ENCODE results near the gene ATL2.
"Not testable (repeated sequence)": the region's sequence is repeated elsewhere in the genome, so short reads cannot be mapped to it uniquely, and the experiment has no call there.

The ATL2 gene

GRCh38 chr2:38390947-38391346 is 13.9 kb upstream of the ATL2 start:
- no peak overlapping the region for H3K4me3 ChIP-seq (ENCODE audit: control insufficient read depth, low read depth, low read length)
- TF ChIP-seq CTCF (conservative IDR thresholded peaks at IDR 0.05; ENCODE audit: control insufficient read depth, insufficient read depth, low read depth, low read length) = no peak
- DNase-seq (ENCODE audit: low read depth) = no peak

- DNase-seq (ENCODE audit: low read depth) = no peak
- no peak overlapping the region for H3K4me3 ChIP-seq (ENCODE audit: control insufficient read depth, low read depth, low read length)
Measured at GRCh38 chr2:38387887-38388286, 10.8 kb upstream of the ATL2 start.

GRCh38 chr2:38386821-38387220 is 9.7 kb upstream of the ATL2 start:
- no peak for DNase-seq (ENCODE audit: low read depth)
- no peak overlapping the region for H3K4me3 ChIP-seq (ENCODE audit: control insufficient read depth, low read depth, low read length)
- TF ChIP-seq CTCF (conservative IDR thresholded peaks at IDR 0.05; ENCODE audit: control insufficient read depth, insufficient read depth, low read depth, low read length) = no peak

More at GRCh38 chr2:38387887-38388286, 10.8 kb upstream of the ATL2 start:
- TF ChIP-seq CTCF (conservative IDR thresholded peaks at IDR 0.05; ENCODE audit: control insufficient read depth, insufficient read depth, low read depth, low read length) = no peak

- H3K4me3 ChIP-seq (ENCODE audit: control insufficient read depth, low read depth, low read length) = no peak overlapping the region
- TF ChIP-seq CTCF (conservative IDR thresholded peaks at IDR 0.05; ENCODE audit: control insufficient read depth, insufficient read depth, low read depth, low read length) = no peak
- no peak for DNase-seq (ENCODE audit: low read depth)
Measured at GRCh38 chr2:38386377-38386776, 9.3 kb upstream of the ATL2 start.

- DNase-seq (ENCODE audit: low read depth) = no peak
- TF ChIP-seq CTCF (conservative IDR thresholded peaks at IDR 0.05; ENCODE audit: control insufficient read depth, insufficient read depth, low read depth, low read length) = no peak
- no peak overlapping the region for H3K4me3 ChIP-seq (ENCODE audit: control insufficient read depth, low read depth, low read length)
Measured at GRCh38 chr2:38384338-38384737, 7.3 kb upstream of the ATL2 start.

GRCh38 chr2:38383741-38384140 is 6.7 kb upstream of the ATL2 start:
- not testable (repeated sequence) for H3K4me3 ChIP-seq (ENCODE audit: control insufficient read depth, low read depth, low read length); DNase-seq (ENCODE audit: low read depth)

GRCh38 chr2:38381381-38382143 is 4.5 kb upstream of the ATL2 start:
- DNase-seq (ENCODE audit: low read depth) = no peak
- no peak overlapping the region for H3K4me3 ChIP-seq (ENCODE audit: control insufficient read depth, low read depth, low read length)
- TF ChIP-seq CTCF (conservative IDR thresholded peaks at IDR 0.05; ENCODE audit: control insufficient read depth, insufficient read depth, low read depth, low read length) = no peak

Measured in fibroblast of mammary gland (primary cell).